T-helper 1 cell (primary cell): ENCODE measurements around the gene ANKRD31.
"Not testable (repeated sequence)": the region's sequence is repeated elsewhere in the genome, so short reads cannot be mapped to it uniquely, and the experiment has no call there.

Experiments used
- DNase-seq, 5 donors: peaks; one replicate each; pipeline ENCODE4 v3.0.0-alpha.2; 2012 to 2020

Gene ANKRD31

DNA sequence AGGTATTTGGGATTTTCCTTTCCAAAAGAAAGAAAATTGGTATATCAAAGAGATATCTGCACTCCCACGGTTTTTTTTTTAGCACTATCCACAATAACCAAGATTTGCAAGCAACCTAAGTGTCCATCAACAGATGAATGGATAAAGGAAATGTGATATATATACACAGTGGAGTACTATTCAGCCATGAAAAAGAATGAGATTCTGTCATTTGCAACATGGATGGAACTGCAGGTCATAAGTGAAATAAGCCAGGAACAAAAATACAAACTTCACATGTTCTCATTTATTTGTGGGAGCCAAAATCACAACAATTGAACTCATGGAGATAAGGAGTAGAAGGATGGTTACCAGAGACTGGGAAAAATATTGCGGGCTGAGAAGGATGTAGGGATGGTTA lies 9.8 kb downstream of the ANKRD31 start:
- DNase-seq: no peak

DNA sequence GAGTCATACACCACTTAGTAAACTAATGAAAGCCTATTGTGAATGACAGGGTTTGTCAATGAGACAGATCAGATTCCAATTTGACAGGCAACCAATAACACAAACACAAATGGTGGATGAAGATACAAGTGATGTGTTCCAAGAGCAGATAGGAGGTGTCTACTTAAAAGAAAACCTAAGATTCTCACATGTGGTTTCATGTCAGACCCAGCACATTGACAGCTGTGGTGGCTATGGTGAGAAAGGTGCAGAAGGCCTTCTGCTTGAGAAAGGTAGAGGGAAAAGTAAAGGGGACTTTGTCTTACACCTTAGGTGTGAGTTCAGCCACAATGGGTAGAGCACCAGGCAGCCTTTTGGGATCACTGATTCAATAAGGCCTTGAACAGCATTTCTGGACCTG lies 11.2 kb downstream of the ANKRD31 start:
- no peak for DNase-seq

DNA sequence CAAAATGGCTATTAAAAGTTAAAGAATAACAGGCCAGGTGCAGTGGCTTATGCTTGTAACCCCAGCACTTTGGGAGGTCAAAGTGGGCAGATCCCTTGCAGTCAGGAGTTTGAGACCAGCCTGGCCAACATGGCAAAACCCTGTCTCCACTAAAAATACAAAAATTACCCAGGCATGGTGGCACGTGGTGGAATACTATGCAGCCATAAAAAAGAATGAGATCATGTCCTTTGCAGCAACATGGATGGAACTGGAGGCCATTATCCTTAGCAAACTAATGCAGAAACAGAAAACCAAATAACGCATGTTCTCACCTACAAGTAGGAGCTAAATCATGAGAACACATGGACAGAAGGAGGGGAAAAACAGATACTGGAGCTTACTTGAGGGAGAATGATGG lies 15.9 kb downstream of the ANKRD31 start:
- DNase-seq: not testable (repeated sequence)

DNA sequence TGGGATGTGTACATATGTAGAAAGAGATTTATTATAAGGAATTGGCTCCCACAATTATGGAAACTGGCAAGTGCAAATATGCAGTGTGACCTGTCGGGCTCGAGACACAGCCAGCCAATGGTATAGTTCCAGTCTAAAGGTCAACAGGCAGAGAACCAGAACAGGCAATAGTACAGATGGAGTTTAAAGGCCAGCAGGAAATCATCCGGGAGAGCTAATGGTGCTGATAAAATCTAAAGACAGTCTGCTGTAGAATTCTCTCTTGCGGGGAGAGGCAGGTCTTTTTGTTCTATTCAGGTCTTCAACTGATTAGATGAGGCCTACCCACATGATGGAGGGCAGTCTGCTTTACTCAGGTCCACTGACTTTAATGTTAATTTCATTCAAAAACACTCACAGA lies 21.8 kb downstream of the ANKRD31 start:
- DNase-seq: no peak

DNA sequence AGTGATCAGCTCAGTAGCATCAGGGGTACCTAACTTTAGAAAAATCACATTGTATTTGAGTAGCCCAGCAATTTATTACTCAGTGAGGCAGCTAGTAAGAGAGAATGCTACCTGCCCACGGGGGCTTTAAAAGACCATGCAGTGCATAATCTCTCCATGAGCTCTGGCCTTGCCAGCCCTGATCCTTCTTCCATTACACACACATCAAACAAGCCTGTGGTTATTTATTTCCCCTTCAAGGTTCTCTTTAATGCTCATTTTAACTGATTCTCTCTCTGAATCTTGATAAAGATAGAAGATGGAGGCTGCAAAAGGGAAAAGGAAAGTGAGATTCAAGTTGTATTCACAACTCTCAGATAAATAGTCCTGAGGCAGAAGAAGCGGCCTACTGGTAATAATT lies 22.3 kb downstream of the ANKRD31 start:
- no peak for DNase-seq

DNA sequence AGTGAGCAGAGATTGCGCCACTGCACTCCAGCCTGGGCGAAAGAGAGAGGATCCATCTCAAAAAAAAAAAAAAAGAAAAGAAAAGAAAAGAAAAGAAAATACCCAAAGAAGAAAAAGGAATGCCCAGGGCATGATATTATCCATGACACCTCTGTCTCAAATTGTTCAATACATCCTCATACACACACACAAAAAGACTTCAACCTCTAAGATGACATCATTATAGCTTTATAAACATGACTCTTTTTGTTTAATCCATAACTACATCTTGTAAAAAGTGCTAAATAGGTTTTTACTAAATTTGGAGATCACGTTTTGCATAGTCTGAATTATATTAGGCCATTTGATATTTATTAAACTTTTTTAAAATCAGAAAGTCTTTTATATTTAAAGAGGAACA lies 33.1 kb downstream of the ANKRD31 start:
- DNase-seq: no peak

DNA sequence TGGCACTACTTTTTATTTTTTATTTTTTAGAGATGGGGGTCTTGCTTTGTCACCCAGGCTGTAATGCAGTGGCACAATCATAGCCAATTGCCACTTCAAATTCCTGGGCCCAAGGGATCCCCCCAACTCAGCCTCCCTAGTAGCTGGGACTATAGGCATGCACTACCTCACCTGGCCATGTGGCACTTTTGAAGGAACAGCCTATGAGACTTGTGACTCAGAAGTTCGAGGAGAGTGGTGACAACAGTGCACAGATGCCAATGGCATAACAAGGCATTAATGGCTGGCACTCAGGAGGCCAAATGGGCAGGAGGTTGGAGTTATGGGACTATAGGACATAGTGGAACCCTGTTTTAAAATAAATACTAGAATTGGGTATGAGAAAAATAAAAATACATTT lies 33.7 kb downstream of the ANKRD31 start:
- no peak for DNase-seq

DNA sequence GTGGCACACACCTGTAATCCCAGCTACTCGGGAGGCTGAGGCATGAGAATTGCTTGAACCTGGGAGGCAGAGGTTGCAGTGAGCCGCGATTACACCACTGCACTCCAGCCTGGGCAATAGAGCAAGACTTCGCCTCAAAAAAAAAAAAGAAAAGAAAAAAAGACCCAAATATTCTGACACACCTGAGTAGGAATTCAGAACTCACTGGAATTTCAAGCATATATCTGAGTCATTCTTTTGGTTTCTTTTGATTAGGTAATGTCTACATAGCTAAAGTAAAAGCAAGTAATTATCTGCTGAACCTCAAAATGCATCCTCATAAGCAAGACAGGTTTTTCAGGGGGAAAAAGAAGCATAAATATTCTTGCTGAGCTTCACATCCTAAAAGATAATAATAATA lies 35.9 kb downstream of the ANKRD31 start:
- no peak for DNase-seq

DNA sequence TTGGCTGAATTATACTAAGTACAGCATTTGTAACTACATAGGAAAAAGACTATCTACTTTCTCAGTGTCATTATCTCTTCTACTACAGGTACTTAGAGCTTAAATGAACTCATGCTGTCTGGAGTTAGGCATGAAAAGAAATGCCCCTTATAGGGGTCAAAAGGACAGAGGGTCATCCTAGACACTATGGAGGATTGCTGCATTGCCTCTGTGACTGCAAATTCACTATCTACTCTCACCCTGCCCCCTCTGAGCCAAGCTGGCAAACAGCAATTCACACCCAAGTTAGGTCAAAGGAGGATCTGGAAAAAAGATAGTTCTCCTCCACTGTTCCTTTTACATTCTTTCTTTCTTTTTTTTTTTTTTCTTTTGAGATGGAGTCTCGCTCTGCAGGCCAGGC lies 36.7 kb downstream of the ANKRD31 start:
- DNase-seq: no peak

DNA sequence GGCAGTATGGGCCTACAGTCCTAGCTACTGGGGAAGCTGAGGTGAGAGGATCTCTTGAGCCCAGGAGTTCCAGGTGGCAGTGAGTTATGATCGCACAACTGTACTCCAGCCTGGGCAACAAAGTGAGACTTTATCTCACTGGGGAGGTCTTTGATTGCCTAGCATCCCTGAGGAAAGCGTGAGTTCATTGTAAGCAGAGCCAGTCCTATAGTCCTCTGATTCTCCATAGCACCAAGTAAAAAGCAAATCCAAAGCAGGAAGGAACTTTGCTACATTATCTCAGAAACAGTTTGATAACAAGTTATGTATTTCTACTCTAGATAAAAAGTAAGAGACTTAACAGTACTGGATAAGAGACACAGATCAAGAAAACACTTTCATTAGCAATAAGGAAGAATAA lies 37.6 kb downstream of the ANKRD31 start:
- no peak for DNase-seq

DNA sequence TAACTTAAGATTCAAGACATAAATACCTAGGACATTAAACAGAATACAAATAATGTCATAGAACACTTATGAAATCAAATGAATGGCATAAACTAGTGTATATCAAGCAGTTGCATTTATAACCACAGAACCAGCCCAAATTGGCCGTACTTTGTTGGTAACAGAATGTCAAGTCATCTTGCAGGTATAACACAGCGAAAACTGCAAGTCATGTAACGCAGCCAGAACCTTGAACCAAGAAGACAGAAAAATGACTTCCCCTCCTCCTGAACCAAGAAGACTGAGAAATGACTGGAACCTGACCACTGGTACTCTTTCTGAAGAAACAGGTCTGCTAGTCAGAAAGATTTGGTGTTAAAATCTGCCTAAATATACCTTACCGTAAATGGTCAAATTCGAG lies 38.9 kb downstream of the ANKRD31 start:
- DNase-seq: no peak

DNA sequence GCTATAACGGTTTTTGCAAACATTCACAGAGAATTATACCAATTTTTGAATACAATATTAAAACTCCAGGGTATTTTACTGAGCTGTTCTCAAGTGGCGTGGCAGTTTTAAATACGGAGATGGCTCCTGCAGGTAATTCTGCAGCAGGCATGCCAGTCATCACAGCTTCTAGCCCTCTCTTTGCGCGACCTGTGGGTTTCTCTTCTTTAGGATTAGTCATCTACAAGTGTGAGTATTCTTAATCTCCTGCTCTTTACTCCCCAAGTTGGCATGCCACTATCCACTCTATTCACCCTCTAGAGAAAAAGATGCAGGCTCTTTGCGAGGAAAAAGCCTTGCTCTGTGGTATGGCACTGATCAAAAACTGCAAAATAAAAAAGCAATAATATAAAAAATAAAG lies 43.9 kb downstream of the ANKRD31 start:
- DNase-seq: no peak

DNA sequence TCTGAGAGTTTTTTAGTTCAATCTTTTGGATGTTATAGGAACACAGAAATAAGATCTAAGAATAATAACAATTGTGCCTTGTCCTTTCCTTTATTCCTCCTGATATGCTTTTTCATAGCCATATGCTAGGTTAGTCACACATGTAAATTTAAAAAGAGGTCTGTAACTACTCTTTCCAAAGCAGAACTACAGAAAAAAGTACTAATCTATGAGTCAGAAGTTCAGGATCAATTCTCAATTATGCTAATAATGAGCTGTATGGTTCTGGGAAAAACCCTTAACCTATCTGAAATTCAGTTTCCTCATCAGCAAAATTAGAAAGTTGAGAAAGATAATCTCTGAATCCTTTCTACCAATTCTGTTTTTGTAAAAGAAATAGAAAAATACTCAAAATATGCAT lies 44.4 kb downstream of the ANKRD31 start:
- DNase-seq: no peak

DNA sequence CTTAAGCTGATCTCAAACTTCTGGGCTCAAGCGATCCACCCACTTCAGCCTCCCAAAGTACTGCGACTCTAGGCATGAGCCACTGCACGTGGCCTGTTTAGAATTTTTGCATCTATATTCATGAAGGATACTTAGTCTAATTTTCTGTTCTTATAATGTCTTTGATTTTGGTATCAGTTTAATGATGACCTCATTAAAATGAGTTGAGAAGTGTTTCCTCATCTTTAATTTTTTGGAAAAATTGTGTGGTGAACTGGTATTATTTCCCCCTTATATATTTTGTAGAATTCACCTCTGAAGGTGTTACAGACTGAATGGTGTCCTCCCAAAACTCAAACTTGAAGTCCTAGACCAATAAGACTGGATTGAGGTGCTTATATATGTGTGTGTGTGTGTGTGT lies 46.5 kb downstream of the ANKRD31 start:
- no peak for DNase-seq

DNA sequence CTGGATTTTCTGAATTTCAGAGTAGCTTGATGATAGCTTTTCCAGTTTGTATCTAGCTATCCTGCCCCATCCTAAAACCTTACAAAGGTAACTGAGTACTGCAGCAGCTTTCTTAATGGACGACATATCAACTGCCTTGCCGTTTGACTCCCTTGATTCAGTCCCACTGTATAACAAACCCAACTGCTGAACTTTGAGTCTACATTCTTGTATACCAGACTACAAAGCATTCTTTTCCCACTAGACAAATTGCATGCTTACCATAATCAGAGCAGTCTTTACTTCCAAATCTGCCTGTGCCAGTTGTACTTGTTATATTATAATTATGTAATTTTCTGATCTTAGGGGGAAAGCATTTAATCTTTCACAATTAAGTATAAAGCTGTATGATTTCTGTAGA lies 47.3 kb downstream of the ANKRD31 start:
- DNase-seq: no peak

DNA sequence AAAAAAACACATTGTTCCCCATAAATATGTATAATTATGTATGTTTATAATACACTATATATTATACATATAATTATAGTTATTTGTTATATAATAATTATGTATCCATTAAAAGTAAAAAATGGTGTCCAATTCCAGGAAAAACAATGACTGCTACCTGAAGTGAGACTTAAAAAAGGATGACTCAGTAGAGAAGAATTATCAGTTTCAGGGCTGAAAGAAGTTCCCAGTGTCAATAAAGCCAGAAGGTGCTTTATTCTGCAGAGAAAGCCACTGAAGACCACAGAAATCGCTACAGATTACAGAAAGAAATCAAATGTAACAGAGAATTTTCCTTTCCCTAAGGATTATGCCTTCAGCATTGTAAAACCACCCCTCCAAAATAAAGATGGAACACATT lies 50.9 kb downstream of the ANKRD31 start:
- no peak for DNase-seq

DNA sequence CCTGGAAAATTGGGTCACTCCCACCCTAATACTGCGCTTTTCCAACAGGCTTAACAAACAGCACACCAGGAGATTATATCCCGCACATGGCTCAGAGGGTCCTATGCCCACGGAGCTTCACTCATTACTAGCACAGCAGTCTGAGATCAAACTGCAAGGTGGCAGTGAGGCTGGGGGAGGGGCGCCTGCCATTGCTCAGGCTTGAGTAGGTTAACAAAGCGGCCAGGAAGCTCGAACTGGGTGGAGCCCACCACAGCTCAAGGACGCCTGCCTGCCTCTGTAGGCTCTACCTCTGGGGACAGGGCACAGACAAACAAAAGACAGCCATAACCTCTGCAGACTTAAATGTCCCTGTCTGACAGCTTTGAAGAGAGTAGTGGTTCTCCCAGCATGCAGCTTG lies 60.7 kb downstream of the ANKRD31 start:
- not testable (repeated sequence) for DNase-seq

DNA sequence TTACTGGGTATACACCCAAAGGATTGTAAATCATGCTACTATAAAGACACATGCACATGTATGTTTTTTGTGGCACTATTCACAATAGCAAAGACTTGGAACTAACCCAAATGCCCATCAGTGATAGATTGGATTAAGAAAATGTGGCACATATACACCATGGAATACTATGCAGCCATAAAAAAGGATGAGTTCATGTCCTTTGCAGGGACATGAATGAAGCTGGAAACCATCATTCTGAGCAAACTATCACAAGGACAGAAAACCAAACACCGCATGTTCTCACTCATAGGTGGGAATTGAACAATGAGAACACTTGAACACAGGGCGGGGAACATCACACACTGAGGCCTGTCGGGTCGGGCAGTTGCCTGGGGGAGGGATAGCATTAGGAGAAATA lies 61.8 kb downstream of the ANKRD31 start:
- DNase-seq: not testable (repeated sequence)

DNA sequence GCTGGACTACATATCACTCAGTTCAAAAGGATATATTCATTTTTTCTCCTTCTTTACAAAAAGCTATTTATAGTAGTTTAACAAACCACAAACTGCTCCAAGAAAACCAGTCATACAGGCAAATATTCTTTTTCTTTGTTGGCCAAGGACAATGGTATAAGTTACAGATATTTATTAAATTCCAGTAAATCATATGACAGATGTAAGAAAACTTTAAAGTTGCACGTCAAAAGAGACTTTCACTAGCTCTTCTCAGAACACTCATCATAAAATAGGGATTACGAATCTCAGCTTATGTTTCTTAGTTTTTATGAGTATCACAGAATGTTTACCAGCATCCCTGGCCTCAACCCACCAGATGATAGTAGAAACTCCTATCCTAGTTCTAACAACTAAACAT lies 67.2 kb downstream of the ANKRD31 start:
- DNase-seq: no peak

DNA sequence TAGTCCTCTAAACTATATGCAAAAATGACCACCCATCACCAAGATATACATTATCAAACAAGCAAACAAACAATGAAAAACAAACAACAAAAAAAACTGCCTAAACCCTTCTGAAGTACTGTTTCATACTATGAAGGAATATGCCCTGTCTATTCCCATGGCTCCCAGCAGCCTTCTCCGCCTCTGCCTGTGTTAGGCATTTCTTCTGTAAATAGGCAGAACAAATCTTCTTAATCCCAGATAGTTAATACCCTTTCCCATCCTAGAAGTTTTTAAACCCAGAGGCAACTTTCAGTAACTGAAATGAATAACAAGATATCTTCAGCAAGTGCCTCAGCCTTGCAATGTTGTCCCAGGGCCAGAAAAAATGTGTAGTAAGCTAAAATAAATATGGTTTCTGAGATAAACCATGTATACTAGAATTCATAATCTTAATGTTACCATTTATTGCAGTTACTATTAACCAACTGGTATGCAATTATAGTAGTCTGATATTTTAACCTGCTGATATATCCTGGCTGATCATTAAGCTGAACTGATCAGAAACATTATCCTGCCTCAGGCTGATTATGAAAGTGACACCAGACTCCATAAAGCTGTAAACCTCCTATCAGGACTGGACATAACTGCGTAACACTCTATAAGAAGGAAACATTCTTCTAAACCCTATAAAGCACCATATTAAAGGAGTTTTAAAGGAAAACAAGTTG lies 68.5 kb downstream of the ANKRD31 start:
- no peak for DNase-seq

DNA sequence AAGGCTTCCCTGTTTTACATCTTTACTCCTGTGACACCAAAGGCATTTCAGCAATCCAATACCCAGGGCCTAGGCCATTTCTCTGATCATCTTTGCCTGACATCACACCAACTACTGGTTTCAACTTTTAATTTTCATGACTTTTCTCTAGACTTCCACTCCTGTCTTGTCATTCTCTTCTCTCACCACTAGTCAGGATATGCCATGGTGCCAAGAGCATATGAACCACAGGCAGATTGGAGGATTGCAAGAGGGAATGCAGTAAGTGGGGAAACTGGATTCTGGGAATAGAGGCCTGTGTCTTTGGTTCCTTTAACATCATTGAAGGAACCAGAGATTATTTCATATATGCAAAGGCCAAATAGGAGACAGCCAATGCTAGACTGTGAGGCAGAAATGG lies 69.3 kb downstream of the ANKRD31 start:
- DNase-seq: no peak

DNA sequence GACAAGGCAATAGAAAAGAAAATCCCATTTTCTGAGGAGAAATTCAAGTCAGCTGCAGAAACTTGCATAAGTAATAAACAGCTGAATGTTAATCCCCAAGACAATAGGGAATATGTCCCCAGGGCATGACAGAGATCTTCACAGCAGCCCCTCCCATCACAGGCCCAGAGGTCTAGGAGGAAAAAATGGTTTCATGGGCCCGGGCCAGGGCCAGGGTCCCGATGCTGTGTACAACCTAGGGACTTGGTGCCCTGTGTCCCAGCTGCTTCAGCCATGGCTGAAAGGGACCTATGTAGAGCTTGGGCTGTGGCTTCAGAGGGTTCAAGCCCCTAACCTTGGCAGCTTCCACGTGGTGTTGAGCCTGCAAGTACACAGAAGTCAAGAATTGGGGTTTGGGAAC lies 75.2 kb downstream of the ANKRD31 start:
- DNase-seq: not testable (repeated sequence)

DNA sequence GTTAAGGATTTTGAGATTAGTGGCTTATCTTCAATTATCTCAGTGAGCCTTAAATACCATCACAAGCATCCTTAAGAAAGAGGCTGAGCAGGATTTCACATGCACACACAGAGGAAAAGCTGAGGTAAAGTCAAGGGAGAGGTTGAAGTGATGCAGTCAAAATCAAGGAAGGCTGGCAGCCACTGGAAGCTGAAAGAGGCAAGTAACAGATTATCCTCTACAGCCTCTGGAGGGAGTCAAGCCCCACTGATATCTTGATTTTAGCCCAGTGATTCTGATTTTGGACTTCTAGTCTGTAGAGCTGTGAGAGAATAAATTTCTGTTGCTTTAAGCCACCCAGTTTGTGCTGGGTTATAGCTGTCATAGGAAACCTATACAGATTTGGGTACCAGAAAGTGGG lies 80.1 kb downstream of the ANKRD31 start:
- no peak for DNase-seq

DNA sequence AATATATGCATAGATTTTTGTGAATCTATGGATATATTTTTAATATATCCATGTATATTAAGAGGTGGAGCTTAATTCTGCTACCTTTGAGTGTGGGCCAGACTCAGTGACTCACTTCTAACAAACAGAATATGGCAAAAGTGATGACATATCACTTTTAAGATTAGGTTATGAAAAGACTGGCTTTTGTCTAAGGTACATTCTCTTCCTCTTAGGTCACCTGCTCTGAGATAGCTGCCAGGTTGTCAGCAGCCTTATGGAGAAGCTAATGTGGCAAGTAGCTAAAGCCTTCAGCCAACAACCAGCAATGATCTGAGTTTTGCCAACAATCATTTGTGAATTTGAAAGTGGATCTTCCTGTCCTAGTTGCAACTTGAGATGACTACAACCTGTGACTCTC lies 83.8 kb downstream of the ANKRD31 start:
- no peak for DNase-seq

DNA sequence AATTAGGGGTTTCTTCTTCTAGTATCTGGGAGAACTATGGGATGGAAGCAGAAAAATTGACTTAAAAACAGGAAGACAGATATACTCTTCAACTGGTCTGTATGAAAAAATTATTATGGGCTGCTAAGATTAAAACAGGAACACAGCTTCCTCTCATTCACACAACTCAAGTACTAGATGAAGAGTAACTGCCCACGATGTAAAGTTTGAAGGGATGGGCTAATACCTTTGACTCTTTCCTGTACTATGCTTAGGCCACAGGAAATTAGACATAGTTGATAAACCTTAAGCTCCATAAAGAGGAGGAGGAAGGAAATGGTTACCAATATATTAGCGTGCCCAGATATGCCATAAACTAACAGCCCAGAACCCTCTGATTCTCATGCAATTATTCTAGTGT lies 88.6 kb downstream of the ANKRD31 start:
- DNase-seq: no peak
